GM12864 (cell line): ENCODE results near the gene NFILZ.

Source experiments
- DNase-seq: peaks from one replicate; pipeline ENCODE4 v3.0.0-alpha.2; 2011; ENCODE audit warnings: low read depth
- H3K4me3 ChIP-seq: 2 replicates; pipeline ENCODE4 v1.5.1; 2011; ENCODE audit warnings: mild to moderate bottlenecking, low read depth, low read length, control low read depth
- TF ChIP-seq, protein P1 (sequence below): IDR thresholded peaks from 2 replicates; pipeline ENCODE4 v1.5.1; 2011; ENCODE audit warnings: low read depth, mild to moderate bottlenecking, moderate library complexity, low read length, control low read depth, inconsistent platforms; ENCODE audit errors: missing control alignments

The NFILZ gene

DNA sequence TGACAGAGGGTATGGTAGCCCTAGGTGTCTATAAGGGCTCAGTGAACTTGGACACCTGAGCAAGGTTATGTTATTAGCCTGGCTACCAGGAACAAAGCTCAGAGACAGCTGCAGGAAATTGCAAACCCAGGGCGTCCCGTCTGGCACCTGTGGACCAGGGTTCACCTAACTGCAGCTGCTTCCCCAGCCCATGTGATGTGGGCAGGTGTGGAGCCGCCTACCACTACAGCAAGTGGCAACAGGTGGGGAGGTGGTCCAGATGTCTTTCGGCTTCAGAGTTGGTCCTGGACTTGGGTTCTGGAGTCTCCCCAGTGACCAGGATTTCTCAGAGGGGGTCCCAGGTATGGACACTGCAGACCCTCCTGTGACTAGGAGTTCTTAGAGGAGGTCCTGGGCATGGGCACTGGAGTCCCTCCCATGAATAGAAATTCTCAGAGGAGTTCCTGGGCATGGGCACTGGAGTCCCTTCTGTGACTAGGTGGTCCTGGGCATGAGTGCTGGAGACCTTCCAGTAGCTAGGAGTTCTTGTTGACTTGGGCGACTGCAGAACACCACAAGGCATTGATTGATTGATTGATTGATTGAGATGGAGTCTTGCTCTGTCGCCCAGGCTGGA, 43.0 kb downstream of the NFILZ start:
- no peak overlapping the region for H3K4me3 ChIP-seq
- no peak for DNase-seq
- TF ChIP-seq, protein P1, sequence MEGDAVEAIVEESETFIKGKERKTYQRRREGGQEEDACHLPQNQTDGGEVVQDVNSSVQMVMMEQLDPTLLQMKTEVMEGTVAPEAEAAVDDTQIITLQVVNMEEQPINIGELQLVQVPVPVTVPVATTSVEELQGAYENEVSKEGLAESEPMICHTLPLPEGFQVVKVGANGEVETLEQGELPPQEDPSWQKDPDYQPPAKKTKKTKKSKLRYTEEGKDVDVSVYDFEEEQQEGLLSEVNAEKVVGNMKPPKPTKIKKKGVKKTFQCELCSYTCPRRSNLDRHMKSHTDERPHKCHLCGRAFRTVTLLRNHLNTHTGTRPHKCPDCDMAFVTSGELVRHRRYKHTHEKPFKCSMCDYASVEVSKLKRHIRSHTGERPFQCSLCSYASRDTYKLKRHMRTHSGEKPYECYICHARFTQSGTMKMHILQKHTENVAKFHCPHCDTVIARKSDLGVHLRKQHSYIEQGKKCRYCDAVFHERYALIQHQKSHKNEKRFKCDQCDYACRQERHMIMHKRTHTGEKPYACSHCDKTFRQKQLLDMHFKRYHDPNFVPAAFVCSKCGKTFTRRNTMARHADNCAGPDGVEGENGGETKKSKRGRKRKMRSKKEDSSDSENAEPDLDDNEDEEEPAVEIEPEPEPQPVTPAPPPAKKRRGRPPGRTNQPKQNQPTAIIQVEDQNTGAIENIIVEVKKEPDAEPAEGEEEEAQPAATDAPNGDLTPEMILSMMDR = no peak

GRCh38 chr19:8675066-8675465, 44.6 kb downstream of the NFILZ start:
- TF ChIP-seq, protein P1 = no peak
- no peak overlapping the region for H3K4me3 ChIP-seq
- no peak for DNase-seq

- DNase-seq = no peak
- TF ChIP-seq, protein P1 = no peak
- no peak overlapping the region for H3K4me3 ChIP-seq
These were observed 47.9 kb downstream of the NFILZ start for GRCh38 chr19:8678244-8678807.
